T follicular helper cell (primary cell): ENCODE measurements around the gene TRAPPC5.

Experiments used
- DNase-seq: peaks from one replicate; pipeline ENCODE4 v3.0.0-alpha.2; 2020; ENCODE audit warnings: low read depth

TRAPPC5 gene

GRCh38 chr19:7731615-7732014 is 51.0 kb downstream of the TRAPPC5 start:
- DNase-seq = no peak

DNA sequence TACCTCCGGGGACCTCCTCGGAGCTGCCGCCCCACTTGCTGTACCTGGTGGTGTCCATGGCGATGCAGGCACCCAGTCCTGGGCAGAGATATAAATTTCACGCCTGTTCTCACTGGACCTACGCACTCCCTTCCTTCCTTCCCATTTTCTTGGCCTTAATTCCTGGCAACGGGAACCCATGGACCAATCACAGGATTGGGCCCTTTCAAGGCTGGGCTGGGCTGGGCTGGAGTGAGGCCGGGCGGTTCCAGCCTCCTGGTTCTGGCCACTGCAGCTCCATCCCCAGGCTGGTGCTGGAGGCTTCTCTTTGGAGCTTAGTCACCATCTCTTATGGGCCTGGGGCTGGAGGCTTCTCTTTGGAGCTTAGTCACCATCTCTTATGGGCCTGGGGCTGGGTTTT is 51.4 kb downstream of the TRAPPC5 start, which contains the start of gene CLEC4G:
Gene CLEC4G (minus strand): TSS at position 66 of the 400 bp plus-strand sequence. CDS start 8 bp downstream, at position 58.
- DNase-seq = no peak

GRCh38 chr19:7733376-7733775 is 52.7 kb downstream of the TRAPPC5 start:
- no peak for DNase-seq

DNA sequence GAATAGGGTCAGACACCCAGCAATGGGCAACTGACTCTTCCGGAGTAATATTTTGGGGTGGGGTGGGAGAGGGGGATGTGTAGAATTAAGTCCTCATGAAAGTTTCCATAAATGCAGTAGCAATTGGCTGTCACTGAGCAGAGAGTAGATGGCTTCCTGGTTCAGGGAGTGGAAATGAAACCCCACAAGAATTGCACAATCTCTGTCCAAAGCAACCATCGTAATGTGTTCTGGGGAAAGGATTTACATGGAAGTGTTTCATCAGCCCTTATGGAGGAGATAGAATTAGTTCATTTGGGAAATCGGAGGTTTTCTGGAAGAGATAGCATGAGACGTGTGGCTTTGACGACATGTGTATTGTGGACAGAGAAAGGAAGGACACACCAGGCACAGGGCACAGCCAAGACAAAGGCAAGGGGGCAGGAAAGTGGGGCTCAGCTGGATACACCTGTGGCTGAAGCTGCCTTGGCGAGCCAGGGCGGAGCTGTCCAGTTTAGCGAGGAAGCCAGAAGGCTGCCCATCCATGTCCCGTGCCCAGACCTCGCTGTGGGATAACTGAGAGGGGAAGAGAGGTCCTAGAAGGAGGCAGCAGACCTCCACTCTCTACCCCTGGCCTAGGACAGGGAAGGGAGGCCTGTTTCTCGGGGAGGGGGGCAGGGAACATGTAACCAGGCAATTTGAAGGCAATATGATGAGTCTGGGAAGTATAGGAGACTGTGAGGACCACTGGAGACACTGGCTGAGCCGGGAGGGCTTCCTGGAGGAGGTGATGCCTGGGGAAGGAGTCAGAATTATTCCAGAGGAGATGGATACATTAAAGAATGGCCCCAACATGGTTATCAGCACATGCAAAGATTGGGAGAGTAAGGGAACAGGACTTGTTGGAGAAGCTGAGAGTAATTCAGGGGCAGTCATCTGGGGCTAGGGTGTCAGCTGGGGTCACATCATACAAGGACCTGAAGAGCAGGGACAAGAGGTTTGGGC is 53.9 kb downstream of the TRAPPC5 start:
- DNase-seq = no peak

GRCh38 chr19:7736148-7736547 is 55.5 kb downstream of the TRAPPC5 start:
- DNase-seq = no peak

- DNase-seq = no peak
These were observed 56.6 kb downstream of the TRAPPC5 start for GRCh38 chr19:7737215-7737614.
